ENCODE results near the gene LBHD2. TPM values are rescaled to one million over a fixed set of nuclear protein-coding genes. Genes with fewer than 3 reads are reported as not detected.
A peak's percentile ranks its signal among the peaks of the same experiment; 100 is the strongest.
"Not testable (repeated sequence)": the region's sequence is repeated elsewhere in the genome, so short reads cannot be mapped to it uniquely, and the experiment has no call there.

LBHD2 gene
- total and polyA plus RNA-seq, 10 of the 15 experiments (the other 5 are each of a cell fraction or from before 2014, with no cell fraction given), result not detected

GRCh38 chr14:103116636-103117035 lies 32.6 kb downstream of the LBHD2 start:
- H3K36me3 ChIP-seq (ENCODE audit: control insufficient read depth in 2 of 2, insufficient read depth in 2 of 2, low read length in 1 of 2), result no peaks in the 10 kb centered on the region
- ChIA-PET CTCF (interaction anchor here (2.5 to 4.9 kb wide), 2 partner anchors 11 kb away, joined by 16 to 23 read pairs; no protein-coding TSS in a partner anchor), SMC1A (ENCODE audit: uncharacterized antibody, unreplicated experiment) (interaction anchor here (0.6 to 2.5 kb wide), 2 partner anchors 11 to 127 kb away, joined by 3 to 11 read pairs; no protein-coding TSS in a partner anchor), RAD21 (ENCODE audit: unreplicated experiment) (interaction anchor here (1.3 to 1.7 kb wide), 2 partner anchors 24 to 26 kb away, joined by 5 to 6 read pairs; no protein-coding TSS in a partner anchor), POLR2A (no interaction called here)
- intact Hi-C loops (cut with micrococcal nuclease; ENCODE audit: unreplicated experiment) (no loop called here), in situ Hi-C loops (cut with MboI) (no loop called here)
- no peak overlapping the region for H3K4me2 ChIP-seq (ENCODE audit: control insufficient read depth, insufficient read depth)
- ATAC-seq (no peak), FAIRE-seq (no peak), DNase-seq (ENCODE audit: low read depth, low spot score) (no peak)
- peaks cover 44% of the 10 kb centered on the region for H3K4me1 ChIP-seq (ENCODE audit: control insufficient read depth, insufficient read depth, low read length)
- no TSS peak for BruUV-seq (replicated peaks)
- TF ChIP-seq NR2F1 (conservative IDR thresholded peaks at IDR 0.05) (0 out of 2 replicates have a peak, but pooled peaks have one; percentile 24), POU2F2 (IDR thresholded peaks at IDR 0.05; ENCODE audit: borderline replicate concordance, low read depth, low read length) (no peak), MLLT1 (IDR thresholded peaks at IDR 0.05) (0 out of 2 replicates have a peak, but pooled peaks have one; percentile 23)
- no peak overlapping the region for H2AFZ ChIP-seq (ENCODE audit: control insufficient read depth, low read depth, low read length)
- H4K20me1 ChIP-seq (ENCODE audit: control insufficient read depth, insufficient read depth), result no peaks in the 10 kb centered on the region
- no peak overlapping the region for H3K9ac ChIP-seq (ENCODE audit: control insufficient read depth, insufficient read depth, low read length)
- 99% methylated on average over 17 of the region's 17 CpGs for WGBS (ENCODE audit: insufficient coverage, insufficient replicate concordance, low lambda C conversion rate, missing lambda C conversion rate)
- H3K27me3 ChIP-seq (replicated peaks in 1 of 2; ENCODE audit: control insufficient read depth in 2 of 2, insufficient read depth in 2 of 2, low read length in 1 of 2), result no peaks in the 10 kb centered on the region
- no peaks in the 10 kb centered on the region for H3K79me2 ChIP-seq (ENCODE audit: control insufficient read depth, insufficient read depth, low read length)
- no peak overlapping the region for H3K27ac ChIP-seq (ENCODE audit: control insufficient read depth, insufficient read depth)
- no peaks in the 10 kb centered on the region for H3K9me3 ChIP-seq (replicated peaks; ENCODE audit: control insufficient read depth, insufficient read depth, low read length)
- no peak overlapping the region for H3K4me3 ChIP-seq

- peaks cover 42% of the 10 kb centered on the region for H3K4me1 ChIP-seq (ENCODE audit: control insufficient read depth, insufficient read depth, low read length)
- RAD21 ChIA-PET (ENCODE audit: unreplicated experiment); H3K36me3 ChIP-seq (ENCODE audit: control insufficient read depth in 2 of 2, insufficient read depth in 2 of 2, low read length in 1 of 2); H3K79me2 ChIP-seq (ENCODE audit: control insufficient read depth, insufficient read depth, low read length); H3K4me2 ChIP-seq (ENCODE audit: control insufficient read depth, insufficient read depth); ATAC-seq; H3K9ac ChIP-seq (ENCODE audit: control insufficient read depth, insufficient read depth, low read length); H3K27ac ChIP-seq (ENCODE audit: control insufficient read depth, insufficient read depth); H3K27me3 ChIP-seq (replicated peaks in 1 of 2; ENCODE audit: control insufficient read depth in 2 of 2, insufficient read depth in 2 of 2, low read length in 1 of 2); H3K4me3 ChIP-seq; H3K9me3 ChIP-seq (replicated peaks; ENCODE audit: control insufficient read depth, insufficient read depth, low read length); intact Hi-C loops (cut with micrococcal nuclease; ENCODE audit: unreplicated experiment); H4K20me1 ChIP-seq (ENCODE audit: control insufficient read depth, insufficient read depth); POLR2A ChIA-PET; H2AFZ ChIP-seq (ENCODE audit: control insufficient read depth, low read depth, low read length); in situ Hi-C loops (cut with MboI); DNase-seq (ENCODE audit: low read depth, low spot score); BruUV-seq (replicated peaks); FAIRE-seq: not testable (repeated sequence)
- ChIA-PET CTCF (interaction anchor here (4.9 kb wide), 1 partner anchor 12 kb away, joined by 23 read pairs; no protein-coding TSS in a partner anchor), SMC1A (ENCODE audit: uncharacterized antibody, unreplicated experiment) (interaction anchor here (2.3 kb wide), 1 partner anchor 12 kb away, joined by 7 read pairs; no protein-coding TSS in a partner anchor)
- 89% methylated on average over 7 of the region's 7 CpGs for WGBS (ENCODE audit: insufficient coverage, insufficient replicate concordance, low lambda C conversion rate, missing lambda C conversion rate)
These were observed 33.5 kb downstream of the LBHD2 start for GRCh38 chr14:103117499-103117898.
